Astrocyte of the cerebellum (primary cell): ENCODE data around the gene OSBPL5.

Source experiments
- DNase-seq: peaks from one replicate; pipeline ENCODE4 v3.0.0-alpha.2; 2011; ENCODE audit warnings: low read depth
- H3K4me3 ChIP-seq: 2 replicates; pipeline ENCODE4 v1.5.1; 2011; ENCODE audit warnings: mild to moderate bottlenecking, low read depth, low read length, moderate library complexity
- CTCF ChIP-seq: IDR thresholded peaks from 2 replicates; pipeline ENCODE4 v1.5.1; 2012; ENCODE audit warnings: low read length, low read depth, moderate library complexity, mild to moderate bottlenecking; ENCODE audit errors: missing control alignments
- in situ Hi-C: cut with HindIII; loops from 2 replicates; pipeline ENCODE4 v1.10.0; 2017; ENCODE audit warnings: low sequenced_read_pairs

The OSBPL5 gene

GRCh38 chr11:3101921-3102640 lies 63.0 kb downstream of the OSBPL5 start:
- no peak for DNase-seq
- H3K4me3 ChIP-seq = no peak overlapping the region
- in situ Hi-C loops = no loop called here
- no peak for TF ChIP-seq CTCF

DNA sequence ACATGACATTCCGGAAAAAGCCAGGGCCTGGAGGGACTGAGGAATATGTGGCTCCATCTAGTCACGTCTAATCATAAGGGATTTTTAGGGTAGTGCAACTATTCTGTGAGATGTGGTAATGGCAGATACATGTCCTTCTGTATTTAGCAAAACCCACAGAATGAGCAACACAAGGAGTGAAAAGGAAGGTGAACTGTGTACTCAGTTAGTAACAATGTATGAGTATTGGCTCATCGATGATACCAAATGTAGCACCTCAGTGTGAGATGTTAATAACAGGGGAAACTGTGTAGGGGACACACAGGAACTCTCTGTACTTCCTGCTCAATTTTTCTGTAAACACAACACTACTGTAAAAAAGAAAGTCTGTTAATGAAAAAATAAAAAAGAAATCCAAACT lies 65.9 kb downstream of the OSBPL5 start:
- no peak for TF ChIP-seq CTCF
- H3K4me3 ChIP-seq = no peak overlapping the region
- in situ Hi-C loops = no loop called here
- DNase-seq = no peak

- no peak overlapping the region for H3K4me3 ChIP-seq
- in situ Hi-C loops = no loop called here
These were observed 68.1 kb downstream of the OSBPL5 start for GRCh38 chr11:3096909-3097530.

GRCh38 chr11:3095712-3096361 lies 69.3 kb downstream of the OSBPL5 start:
- DNase-seq = peak; percentile 69
- no peak overlapping the region for H3K4me3 ChIP-seq
- in situ Hi-C loops = no loop called here

More at GRCh38 chr11:3096909-3097530, 68.1 kb downstream of the OSBPL5 start:
- no peak for TF ChIP-seq CTCF
- no peak for DNase-seq

GRCh38 chr11:3094223-3094824 lies 70.8 kb downstream of the OSBPL5 start:
- no peak for DNase-seq
- no peak for TF ChIP-seq CTCF
- in situ Hi-C loops = no loop called here
- H3K4me3 ChIP-seq = no peak overlapping the region

More at GRCh38 chr11:3095712-3096361, 69.3 kb downstream of the OSBPL5 start:
- no peak for TF ChIP-seq CTCF
